ENCODE results near the gene NHEJ1. TPM values are rescaled to one million over a fixed set of nuclear protein-coding genes. Genes with fewer than 3 reads are reported as not detected.

Gene NHEJ1
- total and polyA plus RNA-seq, 2 of the 13 experiments (the other 11 are each of a cell fraction or from before 2014, with no cell fraction given) = 30.0 to 30.7 TPM

GRCh38 chr2:219168526-219168925, 7.9 kb upstream of the NHEJ1 start:
- no peak overlapping the region for H2AFZ ChIP-seq (ENCODE audit: low read length)
- no peak overlapping the region for H3K4me3 ChIP-seq (replicated peaks in 1 of 3; ENCODE audit: insufficient read depth in 1 of 3, low read depth in 2 of 3, low read length in 3 of 3)
- FAIRE-seq = no peak
- no peaks in the 10 kb centered on the region for H3K9me3 ChIP-seq (ENCODE audit: low read length)
- H4K20me1 ChIP-seq (ENCODE audit: insufficient read depth, low read length) = no peaks in the 10 kb centered on the region
- ATAC-seq = no peak
- H3K27ac ChIP-seq (ENCODE audit: extremely low read length, insufficient read depth, low read length) = no peak overlapping the region
- H3K9ac ChIP-seq (ENCODE audit: insufficient read depth, low read depth, low read length) = no peak overlapping the region
- in situ Hi-C loops (cut with HindIII; ENCODE audit: extremely low pct_ligation_motif_present, low pct_unique_long_range_greater_than_20kb) = no loop called here
- H3K79me2 ChIP-seq (ENCODE audit: insufficient read depth, low read length) = no peaks in the 10 kb centered on the region
- H3K4me2 ChIP-seq (ENCODE audit: low read depth, low read length) = no peak overlapping the region
- 46% methylated on average over 6 of the region's 6 CpGs for WGBS (ENCODE audit: low lambda C conversion rate)
- ChIA-PET CTCF (ENCODE audit: low intra/inter-chr PET ratio, low total read pairs) (no interaction called here), POLR2A (interaction anchor here (1.2 to 10.4 kb wide), 2 partner anchors 8 to 39 kb away, joined by 3 to 227 read pairs; partner anchors contain the start of genes CNPPD1 and ZFAND2B)
- DNase-seq (ENCODE audit: low spot score) = no peak
- peaks cover 17% of the 10 kb centered on the region for H3K4me1 ChIP-seq (ENCODE audit: insufficient read depth, low read length)
- peaks cover 0 to 2% of the 10 kb centered on the region in 2 experiments; a peak in 1 of 5 replicates for H3K27me3 ChIP-seq (ENCODE audit: control insufficient read depth in 1 of 2, insufficient read depth in 2 of 2, low read length in 2 of 2)
- peaks cover 4 to 7% of the 10 kb centered on the region in 2 experiments for H3K36me3 ChIP-seq (replicated peaks in 1 of 2; ENCODE audit: control insufficient read depth in 1 of 2, insufficient read depth in 2 of 2, low read length in 2 of 2)
- intact Hi-C loops (cut with micrococcal nuclease; ENCODE audit: unreplicated experiment) = no loop called here
- no TSS peak for BruUV-seq (replicated peaks)
- no peak for TF ChIP-seq HMGXB3 (CRISPR knock-in tag; IDR thresholded peaks at IDR 0.05; ENCODE audit: borderline replicate concordance)
- TF ChIP-seq ZBTB34 (CRISPR knock-in tag; IDR thresholded peaks at IDR 0.05) = no peak
- no peak for TF ChIP-seq STAT6 (CRISPR knock-in tag; IDR thresholded peaks at IDR 0.05; ENCODE audit: borderline replicate concordance)
- TF ChIP-seq SNAPC4 (CRISPR knock-in tag; IDR thresholded peaks at IDR 0.05) = no peak
- no peak for TF ChIP-seq ZSCAN29 (CRISPR knock-in tag; conservative IDR thresholded peaks at IDR 0.05)
- no peak for TF ChIP-seq NRL (CRISPR knock-in tag; IDR thresholded peaks at IDR 0.05; ENCODE audit: borderline replicate concordance)
- no peak for TF ChIP-seq EEA1 (CRISPR knock-in tag; IDR thresholded peaks at IDR 0.05; ENCODE audit: borderline replicate concordance)
- TF ChIP-seq ZNF816 (CRISPR knock-in tag; IDR thresholded peaks at IDR 0.05; ENCODE audit: borderline replicate concordance) = no peak
- no peak for TF ChIP-seq ZSCAN9 (CRISPR knock-in tag; IDR thresholded peaks at IDR 0.05; ENCODE audit: borderline replicate concordance)
- TF ChIP-seq YY1 (IDR thresholded peaks at IDR 0.05; ENCODE audit: insufficient read depth, insufficient replicate concordance, low read depth, low read length) = no peak

Data from HepG2 (cell line).